Endothelial cell (in vitro differentiated cells): ENCODE results near the gene WDR62. TPM values are rescaled to one million over a fixed set of nuclear protein-coding genes. Genes with fewer than 3 reads are reported as not detected.

Source experiments
- DNase-seq: peaks from one replicate; pipeline ENCODE4 v3.0.0; 2021; ENCODE audit warnings: low spot score
- H3K27ac Mint-ChIP-seq: one replicate; pipeline ENCODE4 v1.8.0; 2021; ENCODE audit warnings: mixed read lengths, inconsistent platforms; ENCODE audit not compliant: unreplicated experiment
- H3K27me3 Mint-ChIP-seq: one replicate; pipeline ENCODE4 v1.8.0; 2021; ENCODE audit warnings: mild to moderate bottlenecking, moderate library complexity, mixed read lengths, inconsistent platforms; ENCODE audit not compliant: unreplicated experiment
- H3K36me3 Mint-ChIP-seq: one replicate; pipeline ENCODE4 v1.8.0; 2021; ENCODE audit warnings: mild to moderate bottlenecking, low read depth, mixed read lengths, inconsistent platforms; ENCODE audit not compliant: unreplicated experiment
- H3K4me1 Mint-ChIP-seq: one replicate; pipeline ENCODE4 v1.8.0; 2021; ENCODE audit warnings: mild to moderate bottlenecking, mixed read lengths, inconsistent platforms; ENCODE audit not compliant: unreplicated experiment
- H3K4me3 Mint-ChIP-seq: one replicate; pipeline ENCODE4 v1.8.0; 2021; ENCODE audit warnings: mild to moderate bottlenecking, mixed read lengths, inconsistent platforms; ENCODE audit not compliant: unreplicated experiment
- H3K9me3 Mint-ChIP-seq: one replicate; pipeline ENCODE4 v1.8.0; 2021; ENCODE audit warnings: mixed read lengths, inconsistent platforms; ENCODE audit not compliant: unreplicated experiment
- total RNA-seq: library from RNA; stranded (reverse); fragmentation: NEBNext Ultra II Directional; extraction: Animal tissue kit (Norgen Biotek cat#: 25700); gene quantifications from one replicate; pipeline ENCODE4 v1.2.1, GENCODE V29; 2021; ENCODE audit not compliant: unreplicated experiment
- TF ChIP-seq, protein P1 (sequence below): fragments of 200-600 bp; sonication (generic); IDR thresholded peaks from one replicate; pipeline ENCODE4 v1.5.0; 2021; ENCODE audit warnings: antibody characterized with exemption; ENCODE audit not compliant: unreplicated experiment

Gene WDR62
- total RNA-seq, 1 donor from 2014 or later, result 8.5 TPM

DNA sequence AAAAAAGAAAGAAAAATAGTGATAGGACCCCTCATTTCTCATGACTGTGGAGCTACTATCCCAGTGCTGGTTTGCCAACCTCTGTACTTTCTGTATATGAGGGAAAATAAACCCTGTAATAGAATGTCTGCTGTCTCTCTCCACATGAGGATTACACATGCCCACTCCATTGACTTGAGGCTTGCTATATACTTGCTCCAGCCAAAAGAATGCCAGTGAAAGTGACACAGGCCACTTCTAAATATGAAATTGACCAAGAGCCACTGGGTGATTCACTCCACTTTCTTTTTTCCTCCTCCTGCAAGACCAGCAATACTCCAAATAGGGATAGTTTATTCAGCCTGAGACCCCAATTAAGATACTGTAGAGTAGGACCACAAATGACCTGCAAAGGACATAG is 6.9 kb upstream of the WDR62 start:
- no peaks in the 10 kb centered on the region for H3K9me3 Mint-ChIP-seq
- TF ChIP-seq, protein P1, sequence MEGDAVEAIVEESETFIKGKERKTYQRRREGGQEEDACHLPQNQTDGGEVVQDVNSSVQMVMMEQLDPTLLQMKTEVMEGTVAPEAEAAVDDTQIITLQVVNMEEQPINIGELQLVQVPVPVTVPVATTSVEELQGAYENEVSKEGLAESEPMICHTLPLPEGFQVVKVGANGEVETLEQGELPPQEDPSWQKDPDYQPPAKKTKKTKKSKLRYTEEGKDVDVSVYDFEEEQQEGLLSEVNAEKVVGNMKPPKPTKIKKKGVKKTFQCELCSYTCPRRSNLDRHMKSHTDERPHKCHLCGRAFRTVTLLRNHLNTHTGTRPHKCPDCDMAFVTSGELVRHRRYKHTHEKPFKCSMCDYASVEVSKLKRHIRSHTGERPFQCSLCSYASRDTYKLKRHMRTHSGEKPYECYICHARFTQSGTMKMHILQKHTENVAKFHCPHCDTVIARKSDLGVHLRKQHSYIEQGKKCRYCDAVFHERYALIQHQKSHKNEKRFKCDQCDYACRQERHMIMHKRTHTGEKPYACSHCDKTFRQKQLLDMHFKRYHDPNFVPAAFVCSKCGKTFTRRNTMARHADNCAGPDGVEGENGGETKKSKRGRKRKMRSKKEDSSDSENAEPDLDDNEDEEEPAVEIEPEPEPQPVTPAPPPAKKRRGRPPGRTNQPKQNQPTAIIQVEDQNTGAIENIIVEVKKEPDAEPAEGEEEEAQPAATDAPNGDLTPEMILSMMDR, result no peak
- H3K27me3 Mint-ChIP-seq, result peaks cover 2% of the 10 kb centered on the region
- H3K27ac Mint-ChIP-seq, result no peak overlapping the region
- H3K4me3 Mint-ChIP-seq, result no peak overlapping the region
- H3K4me1 Mint-ChIP-seq, result peaks cover 9% of the 10 kb centered on the region
- no peak for DNase-seq
- peaks cover 15% of the 10 kb centered on the region for H3K36me3 Mint-ChIP-seq

DNA sequence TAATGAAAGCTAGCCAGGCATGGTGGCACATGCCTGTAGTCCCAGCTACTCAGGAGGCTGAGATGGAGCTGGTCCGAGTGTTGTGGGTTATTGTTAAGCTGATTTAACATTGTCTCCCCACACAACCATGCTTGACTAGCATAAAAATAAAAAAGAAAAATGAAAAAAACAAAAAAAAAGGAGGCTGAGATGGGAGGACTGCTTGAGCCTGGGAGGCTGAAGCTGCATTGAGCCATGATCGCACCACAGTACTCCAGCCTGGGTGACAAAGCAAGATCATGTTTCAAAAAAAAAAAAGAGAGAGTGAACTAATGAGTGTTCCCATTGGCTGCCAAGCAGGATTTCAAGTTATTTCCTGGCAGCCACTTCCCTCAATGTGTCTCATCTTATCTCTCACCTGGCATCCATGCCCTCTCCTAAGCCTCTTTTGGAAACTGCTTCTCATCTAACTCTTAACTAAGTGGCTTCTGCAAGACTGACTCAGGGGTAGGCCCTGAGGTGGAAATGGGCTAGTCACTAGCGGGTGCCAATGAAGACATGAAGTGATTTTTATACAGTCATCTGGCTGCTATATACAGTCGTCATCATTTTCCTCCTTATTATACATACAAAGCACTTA is 5.5 kb upstream of the WDR62 start:
- peaks cover 14% of the 10 kb centered on the region for H3K4me1 Mint-ChIP-seq
- no peak for DNase-seq
- H3K9me3 Mint-ChIP-seq, result no peaks in the 10 kb centered on the region
- H3K36me3 Mint-ChIP-seq, result peaks cover 21% of the 10 kb centered on the region
- peaks cover 6% of the 10 kb centered on the region for H3K27me3 Mint-ChIP-seq
- no peak overlapping the region for H3K4me3 Mint-ChIP-seq
- peak overlapping the region; percentile 14 for H3K27ac Mint-ChIP-seq
- TF ChIP-seq, protein P1, result no peak

DNA sequence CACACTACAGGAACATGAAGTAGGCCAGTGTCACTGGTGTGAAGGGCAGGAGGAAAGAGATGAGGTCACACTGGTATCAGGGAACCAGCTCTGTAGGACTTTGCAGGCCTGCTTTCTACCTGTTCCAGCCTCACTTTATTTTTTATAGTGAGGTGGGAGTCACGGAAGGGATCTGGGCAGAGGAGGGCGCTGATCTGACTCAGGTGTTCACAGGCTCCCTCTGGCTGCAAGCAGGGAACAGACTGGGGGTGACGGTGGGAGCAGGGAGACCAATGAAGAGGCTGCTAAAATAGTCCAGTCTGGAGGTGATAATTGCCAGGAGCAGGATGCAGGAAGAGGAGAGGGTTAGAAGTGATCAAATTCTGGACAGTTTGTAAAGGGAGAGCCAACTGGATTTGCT is 3.5 kb upstream of the WDR62 start:
- peaks cover 11% of the 10 kb centered on the region for H3K36me3 Mint-ChIP-seq
- no peaks in the 10 kb centered on the region for H3K9me3 Mint-ChIP-seq
- peak; percentile 27 for DNase-seq
- TF ChIP-seq, protein P1, result no peak
- H3K27ac Mint-ChIP-seq, result peak overlapping the region; percentile 51
- H3K4me1 Mint-ChIP-seq, result peaks cover 19% of the 10 kb centered on the region
- H3K4me3 Mint-ChIP-seq, result no peak overlapping the region
- peaks cover 9% of the 10 kb centered on the region for H3K27me3 Mint-ChIP-seq

DNA sequence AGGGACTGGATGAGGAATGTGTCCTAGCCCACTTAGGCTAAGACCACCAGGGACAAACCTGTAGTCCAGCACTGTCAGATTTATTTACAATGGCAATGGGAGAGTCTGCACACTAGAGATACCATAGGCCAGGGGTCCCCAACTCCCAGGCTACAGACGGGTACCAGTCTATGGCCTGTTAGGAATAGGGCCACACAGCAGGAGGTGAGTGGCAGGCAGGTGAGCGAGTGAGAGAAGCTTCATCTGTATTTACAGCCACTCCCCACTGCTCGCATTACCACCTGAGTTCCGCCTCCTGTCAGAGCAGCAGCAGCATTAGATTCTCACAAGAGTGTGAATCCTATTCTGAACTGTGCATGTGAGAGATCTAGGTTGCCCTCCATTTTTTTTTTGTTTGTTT is 3.1 kb upstream of the WDR62 start:
- Mint-ChIP-seq H3K36me3 (peaks cover 7% of the 10 kb centered on the region), H3K27me3 (peaks cover 9% of the 10 kb centered on the region), H3K4me1 (peaks cover 19% of the 10 kb centered on the region), H3K27ac (peak overlapping the region; percentile 51), H3K9me3 (no peaks in the 10 kb centered on the region), H3K4me3 (no peak overlapping the region)
- no peak for DNase-seq
- TF ChIP-seq, protein P1, result no peak

DNA sequence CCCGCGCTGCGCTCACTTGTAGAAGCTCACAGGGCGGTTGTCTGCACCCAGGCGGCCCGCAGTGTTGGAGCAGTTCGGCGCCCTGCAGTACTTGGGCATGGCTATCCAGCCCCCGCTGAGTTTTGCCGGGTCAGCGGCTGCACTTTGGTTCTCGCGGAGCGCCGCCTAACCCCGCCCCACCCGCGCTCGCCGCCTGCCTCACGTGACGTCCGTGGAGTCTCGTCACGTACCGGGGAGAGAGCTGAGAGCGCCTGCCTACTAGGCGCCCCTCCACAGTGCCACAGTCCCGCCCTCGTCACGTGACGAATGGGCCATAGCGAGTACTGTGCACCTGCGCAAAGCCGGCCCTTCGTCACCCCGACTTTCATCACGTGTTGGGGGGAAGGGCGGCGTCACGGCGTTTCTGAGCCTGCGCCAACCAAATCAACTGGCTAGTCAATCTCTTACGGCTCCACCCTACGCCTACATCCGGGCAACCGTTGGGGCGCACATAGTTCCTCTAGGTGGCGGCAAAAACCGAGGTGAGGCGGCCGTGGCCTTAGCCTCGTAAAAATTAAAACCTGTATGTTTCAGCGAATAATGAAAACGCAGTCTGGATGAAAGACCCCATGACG is 471 bp upstream of the WDR62 start, which contains the start of gene THAP8:
THAP8 (minus strand) TSS at position 167 of the 614 bp plus-strand sequence; CDS start at position 99, 68 bp downstream.
- peaks cover 11% of the 10 kb centered on the region for H3K36me3 Mint-ChIP-seq
- H3K9me3 Mint-ChIP-seq, result no peaks in the 10 kb centered on the region
- TF ChIP-seq, protein P1, result no peak
- peak within 1 kb of the TSS; percentile 98 for H3K4me3 Mint-ChIP-seq
- H3K27ac Mint-ChIP-seq, result peak within 1 kb of the TSS; percentile 85
- H3K27me3 Mint-ChIP-seq, result peaks cover 11% of the 10 kb centered on the region
- H3K4me1 Mint-ChIP-seq, result peaks cover 19% of the 10 kb centered on the region
- peak; percentile 97 for DNase-seq
